ENCODE results near the gene HDDC3. TPM values are rescaled to one million over a fixed set of nuclear protein-coding genes. Genes with fewer than 3 reads are reported as not detected.

Gene HDDC3
- total RNA-seq, 1 experiment from 2014 or later = 13.3 TPM

GRCh38 chr15:90939756-90940155, 7.4 kb upstream of the HDDC3 start:
- Histone ChIP-seq H3K9me3 (ENCODE audit: control insufficient read depth, low read depth, low read length) (no peaks in the 10 kb centered on the region), H2BK5ac (ENCODE audit: insufficient read length, low read length) (no peak overlapping the region), H3K4ac (ENCODE audit: low read depth, low read length) (no peak overlapping the region), H3K23ac (ENCODE audit: insufficient read length, low read depth, low read length) (no peak overlapping the region), H2AFZ (ENCODE audit: low read length) (no peak overlapping the region), H2AK5ac (ENCODE audit: insufficient read length, low read length) (no peak overlapping the region), H2BK120ac (ENCODE audit: low read depth, low read length, poor library complexity, severe bottlenecking) (no peak overlapping the region), H3K9ac (ENCODE audit: extremely low read depth, insufficient read length, low read length) (no peak overlapping the region), H2BK12ac (ENCODE audit: insufficient read length, low read depth, low read length) (no peak overlapping the region), H2BK15ac (ENCODE audit: low read depth, low read length) (no peak overlapping the region), H3K27me3 (ENCODE audit: insufficient read depth, low read length) (no peaks in the 10 kb centered on the region), H3K4me1 (ENCODE audit: insufficient read depth, low read length) (no peaks in the 10 kb centered on the region), H2BK20ac (ENCODE audit: low read depth, low read length, poor library complexity, severe bottlenecking) (no peak overlapping the region), H3T11ph (ENCODE audit: low read length) (no peak overlapping the region), H3K4me2 (ENCODE audit: insufficient read depth, insufficient read length, low read length) (no peak overlapping the region), H4K20me1 (ENCODE audit: control insufficient read depth, insufficient read depth, insufficient read length) (no peaks in the 10 kb centered on the region), H3K56ac (ENCODE audit: insufficient read length, low read depth, low read length) (no peak overlapping the region), H3K23me2 (ENCODE audit: insufficient read length, low read depth, low read length, poor library complexity, severe bottlenecking) (peaks cover 7% of the 10 kb centered on the region), H4K5ac (ENCODE audit: insufficient read length, low read depth, low read length) (no peak overlapping the region), H3K18ac (ENCODE audit: insufficient read length, low read depth, low read length) (no peak overlapping the region), H3K79me1 (ENCODE audit: insufficient read depth, low read depth, low read length, poor library complexity, severe bottlenecking) (no peaks in the 10 kb centered on the region), H4K8ac (replicated peaks; ENCODE audit: insufficient read length, low read depth, low read length) (no peak overlapping the region), H3K79me2 (ENCODE audit: insufficient read depth, low read length) (no peaks in the 10 kb centered on the region; the same call in 1 of the 2 replicates), H3K27ac (ENCODE audit: insufficient read length, low read depth, low read length) (no peak overlapping the region), H4K91ac (ENCODE audit: insufficient read length, low read depth, low read length) (no peak overlapping the region), H3K14ac (ENCODE audit: insufficient read depth, low read length) (no peak overlapping the region)
- Mint-ChIP-seq H3K4me1 (peaks cover 9 to 10% of the 10 kb centered on the region in 2 experiments), H3K27me3 (ENCODE audit: low read depth) (no peaks in the 10 kb centered on the region; the same call in 1 of the 2 replicates), H3K4me3 (no peak overlapping the region), H3K27ac (no peak overlapping the region), H3K9me3 (no peaks in the 10 kb centered on the region), H3K36me3 (ENCODE audit: insufficient read depth in 1 of 3, low read depth in 3 of 3) (peaks cover 46 to 66% (median 62%) of the 10 kb centered on the region in 3 experiments; a peak in 6 of 7 replicates)
- no peak for DNase-seq
- WGBS (ENCODE audit: extremely low coverage, insufficient read length, low lambda C conversion rate) = no CpG with 5 or more reads among the region's 7 CpGs
- no peak for TF ChIP-seq CTCF (conservative IDR thresholded peaks at IDR 0.05)
